Fibroblast of lung (primary cell): ENCODE results near the gene RILPL2. TPM values are rescaled to one million over a fixed set of nuclear protein-coding genes. Genes with fewer than 3 reads are reported as not detected.

ENCODE experiments used
- DNase-seq, 2 donors: peaks; one replicate each; pipeline versions ENCODE4 v3.0.0 to v3.0.0-alpha.2; 2010; ENCODE audit warnings: low read depth in 2 of 2
- H2AFZ ChIP-seq: 2 replicates; pipeline ENCODE4 v1.5.1; 2012; ENCODE audit warnings: low read length, control low read depth, inconsistent platforms
- H3K27ac ChIP-seq: 2 replicates; pipeline ENCODE4 v1.5.1; 2011; ENCODE audit warnings: low read length, control low read depth; ENCODE audit not compliant: insufficient read depth
- H3K27me3 ChIP-seq: 2 replicates; pipeline ENCODE4 v1.5.1; 2011; ENCODE audit warnings: mild to moderate bottlenecking, low read length; ENCODE audit not compliant: control insufficient read depth, insufficient read depth
- H3K36me3 ChIP-seq: 2 replicates; pipeline ENCODE4 v1.5.1; 2011; ENCODE audit warnings: low read length; ENCODE audit not compliant: control insufficient read depth, insufficient read depth
- H3K4me1 ChIP-seq: 2 replicates; pipeline ENCODE4 v1.5.1; 2011; ENCODE audit warnings: low read length; ENCODE audit not compliant: control insufficient read depth, insufficient read depth; ENCODE audit errors: extremely low read depth
- H3K4me2 ChIP-seq: 2 replicates; pipeline ENCODE4 v1.5.1; 2011; ENCODE audit warnings: low read length, control low read depth; ENCODE audit not compliant: insufficient read depth; ENCODE audit errors: extremely low read depth
- H3K4me3 ChIP-seq, 4 experiments: fragments of 200-600 bp in 1 of 4; sonication (generic) in 1 of 4; replicated peaks in 1 of 4; 2 replicates each; pipeline ENCODE4 v1.5.1; 2011 to 2016; ENCODE audit warnings: low read length in 4 of 4, low read depth in 3 of 4, mild to moderate bottlenecking in 3 of 4, control low read depth in 2 of 4, inconsistent platforms in 1 of 4, mixed read lengths in 1 of 4; ENCODE audit not compliant: insufficient read depth in 1 of 4; ENCODE audit errors: control extremely low read depth in 1 of 4
- H3K79me2 ChIP-seq: 2 replicates; pipeline ENCODE4 v1.5.1; 2012; ENCODE audit warnings: mild to moderate bottlenecking, low read length, inconsistent platforms; ENCODE audit not compliant: control insufficient read depth, insufficient read depth
- H3K9ac ChIP-seq: 2 replicates; pipeline ENCODE4 v1.5.1; 2011; ENCODE audit warnings: mild to moderate bottlenecking, low read length, control low read depth; ENCODE audit not compliant: insufficient read depth
- H3K9me3 ChIP-seq: 2 replicates; pipeline ENCODE4 v1.5.1; 2012; ENCODE audit warnings: low read depth, low read length; ENCODE audit not compliant: control insufficient read depth, insufficient read depth
- H4K20me1 ChIP-seq: 2 replicates; pipeline ENCODE4 v1.5.1; 2011; ENCODE audit warnings: low read length; ENCODE audit not compliant: control insufficient read depth, insufficient read depth; ENCODE audit errors: extremely low read depth
- EZH2 ChIP-seq: IDR thresholded peaks from 2 replicates; pipeline ENCODE4 v1.5.1; 2012; ENCODE audit warnings: low read length, control low read depth, mild to moderate bottlenecking; ENCODE audit errors: missing control alignments
- polyA minus RNA-seq: library from RNA; depleted of rRNA, polyadenylated mRNA; stranded (reverse); fragments of >200 nt; gene quantifications from 2 replicates; pipeline ENCODE4 v1.2.3, GENCODE V29; 2011; ENCODE audit warnings: low replicate concordance
- polyA plus RNA-seq, 2 donors: library from polyadenylated mRNA; depleted of rRNA in 1 of 2; stranded (reverse) in 1 of 2; unstranded in 1 of 2; fragments of >200 nt; gene quantifications; 2 replicates each; pipeline ENCODE4 v1.2.1, GENCODE V29; 2011 to 2012; ENCODE audit warnings: missing spikeins in 1 of 2
- total RNA-seq: library from RNA; depleted of rRNA; stranded (reverse); fragments of >200 nt; gene quantifications from 2 replicates; pipeline ENCODE4 v1.2.1, GENCODE V29; 2014
- TF ChIP-seq, protein P1 (sequence below), 2 donors: IDR thresholded peaks in 1 of 2; conservative IDR thresholded peaks in 1 of 2; 1 replicate in 1 of 2; 2 replicates in 1 of 2; pipeline ENCODE4 v1.5.1; 2011 to 2012; ENCODE audit warnings: low read length in 2 of 2, control low read depth in 1 of 2, inconsistent platforms in 1 of 2, low read depth in 1 of 2, mild to moderate bottlenecking in 1 of 2

The RILPL2 gene, protein sequence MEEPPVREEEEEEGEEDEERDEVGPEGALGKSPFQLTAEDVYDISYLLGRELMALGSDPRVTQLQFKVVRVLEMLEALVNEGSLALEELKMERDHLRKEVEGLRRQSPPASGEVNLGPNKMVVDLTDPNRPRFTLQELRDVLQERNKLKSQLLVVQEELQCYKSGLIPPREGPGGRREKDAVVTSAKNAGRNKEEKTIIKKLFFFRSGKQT
- 3.1 and 4.5 TPM in 2 replicates for total RNA-seq
- polyA plus RNA-seq: 3.5 and 3.7 TPM in 2 replicates
- polyA plus RNA-seq (2012): 4.8 and 4.9 TPM in 2 replicates
- 1.3 and 2.4 TPM in 2 replicates for polyA minus RNA-seq

DNA sequence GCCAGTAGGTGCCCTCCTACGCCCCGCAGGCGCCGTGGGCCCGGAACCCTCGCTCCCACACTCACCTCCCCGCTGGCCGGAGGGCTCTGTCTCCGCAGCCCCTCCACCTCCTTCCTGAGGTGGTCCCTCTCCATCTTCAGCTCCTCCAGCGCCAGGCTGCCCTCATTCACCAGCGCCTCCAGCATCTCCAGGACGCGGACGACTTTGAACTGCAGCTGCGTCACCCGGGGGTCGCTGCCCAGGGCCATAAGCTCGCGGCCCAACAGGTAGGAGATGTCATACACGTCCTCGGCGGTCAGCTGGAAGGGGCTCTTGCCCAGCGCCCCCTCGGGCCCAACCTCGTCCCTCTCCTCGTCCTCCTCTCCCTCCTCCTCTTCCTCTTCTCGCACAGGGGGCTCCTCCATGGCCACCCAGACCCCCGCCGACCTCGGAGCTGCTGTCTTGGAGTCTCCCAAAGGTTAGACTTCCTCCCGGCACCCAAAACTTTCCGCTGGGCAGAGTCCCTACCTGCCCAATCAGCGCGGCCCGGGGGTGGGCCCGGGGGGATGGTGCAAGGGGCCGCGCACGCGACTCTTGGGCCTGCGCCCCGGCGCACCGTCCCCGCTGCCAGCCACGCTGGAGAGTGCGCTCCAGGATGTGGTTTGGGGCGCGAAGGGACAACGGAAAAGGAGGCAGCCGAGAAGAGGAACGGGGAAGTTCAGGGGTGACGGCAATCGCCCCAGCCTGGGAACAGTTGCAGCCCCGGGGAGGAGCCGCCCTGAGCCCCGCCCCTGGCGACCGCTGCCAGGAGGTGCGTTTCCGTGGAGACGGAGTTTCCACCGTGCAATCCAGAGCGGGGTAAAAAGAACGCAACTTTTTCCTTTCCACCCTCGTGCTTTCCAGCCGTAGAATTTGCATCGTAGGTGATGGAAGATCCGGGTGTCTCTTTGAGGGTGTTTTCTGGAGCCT is at the start of gene RILPL2:
RILPL2 (minus strand) TSS at position 668 of the 948 bp plus-strand sequence; CDS start at position 404, 264 bp downstream.
- no peak for TF ChIP-seq EZH2
- TF ChIP-seq, protein P1, sequence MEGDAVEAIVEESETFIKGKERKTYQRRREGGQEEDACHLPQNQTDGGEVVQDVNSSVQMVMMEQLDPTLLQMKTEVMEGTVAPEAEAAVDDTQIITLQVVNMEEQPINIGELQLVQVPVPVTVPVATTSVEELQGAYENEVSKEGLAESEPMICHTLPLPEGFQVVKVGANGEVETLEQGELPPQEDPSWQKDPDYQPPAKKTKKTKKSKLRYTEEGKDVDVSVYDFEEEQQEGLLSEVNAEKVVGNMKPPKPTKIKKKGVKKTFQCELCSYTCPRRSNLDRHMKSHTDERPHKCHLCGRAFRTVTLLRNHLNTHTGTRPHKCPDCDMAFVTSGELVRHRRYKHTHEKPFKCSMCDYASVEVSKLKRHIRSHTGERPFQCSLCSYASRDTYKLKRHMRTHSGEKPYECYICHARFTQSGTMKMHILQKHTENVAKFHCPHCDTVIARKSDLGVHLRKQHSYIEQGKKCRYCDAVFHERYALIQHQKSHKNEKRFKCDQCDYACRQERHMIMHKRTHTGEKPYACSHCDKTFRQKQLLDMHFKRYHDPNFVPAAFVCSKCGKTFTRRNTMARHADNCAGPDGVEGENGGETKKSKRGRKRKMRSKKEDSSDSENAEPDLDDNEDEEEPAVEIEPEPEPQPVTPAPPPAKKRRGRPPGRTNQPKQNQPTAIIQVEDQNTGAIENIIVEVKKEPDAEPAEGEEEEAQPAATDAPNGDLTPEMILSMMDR (conservative IDR thresholded peaks at IDR 0.05 in 1 of 2, IDR thresholded peaks at IDR 0.05 in 1 of 2; ENCODE audit: low read depth in 1 of 2, low read length in 2 of 2): peak in 1 of 2 donors; percentile 0
- Histone ChIP-seq H3K4me1 (no peaks in the 10 kb centered on the region), H3K36me3 (no peaks in the 10 kb centered on the region), H2AFZ (peak within 1 kb of the TSS; percentile 56), H3K27me3 (no peaks in the 10 kb centered on the region), H3K9me3 (no peaks in the 10 kb centered on the region), H3K4me2 (peak within 1 kb of the TSS; percentile 67), H4K20me1 (no peaks in the 10 kb centered on the region), H3K27ac (peak within 1 kb of the TSS; percentile 42), H3K4me3 (peak within 1 kb of the TSS; percentile 65 to 94 (median 77)), H3K79me2 (peaks cover 6% of the 10 kb centered on the region), H3K9ac (peak within 1 kb of the TSS; percentile 66)
- peak; percentile 79 to 81 for DNase-seq

DNA sequence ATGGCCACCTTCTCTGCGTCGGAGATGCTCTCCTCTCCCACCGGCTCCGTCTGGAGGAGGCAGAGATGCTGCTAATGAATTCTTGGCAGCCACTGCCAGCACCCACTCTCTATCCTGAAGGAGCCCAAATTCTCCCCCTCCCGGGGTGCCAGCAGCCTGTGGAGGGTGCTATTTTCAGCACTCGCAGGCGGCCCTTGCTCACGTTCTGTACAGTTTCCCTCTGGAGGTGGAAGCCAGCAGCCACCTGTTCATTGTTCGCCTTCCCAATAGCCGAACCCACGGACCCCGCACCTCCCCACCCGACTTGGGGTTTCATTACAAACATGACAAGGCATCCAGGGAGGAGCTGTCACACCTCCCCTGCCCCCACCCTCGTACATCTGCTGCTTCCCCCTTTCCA is 49.3 kb upstream of the RILPL2 start:
- no peaks in the 10 kb centered on the region for H3K79me2 ChIP-seq
- no peak overlapping the region for H3K4me2 ChIP-seq
- H3K4me1 ChIP-seq: no peaks in the 10 kb centered on the region
- no peaks in the 10 kb centered on the region for H3K9me3 ChIP-seq
- H3K27ac ChIP-seq: no peak overlapping the region
- no peaks in the 10 kb centered on the region for H3K36me3 ChIP-seq
- H3K27me3 ChIP-seq: no peaks in the 10 kb centered on the region
- H2AFZ ChIP-seq: no peak overlapping the region
- DNase-seq: no peak
- TF ChIP-seq EZH2: no peak
- TF ChIP-seq, protein P1 (conservative IDR thresholded peaks at IDR 0.05 in 1 of 2, IDR thresholded peaks at IDR 0.05 in 1 of 2; ENCODE audit: low read depth in 1 of 2, low read length in 2 of 2): no peak
- no peak overlapping the region for H3K9ac ChIP-seq
- H4K20me1 ChIP-seq: no peaks in the 10 kb centered on the region
- no peak overlapping the region for H3K4me3 ChIP-seq

DNA sequence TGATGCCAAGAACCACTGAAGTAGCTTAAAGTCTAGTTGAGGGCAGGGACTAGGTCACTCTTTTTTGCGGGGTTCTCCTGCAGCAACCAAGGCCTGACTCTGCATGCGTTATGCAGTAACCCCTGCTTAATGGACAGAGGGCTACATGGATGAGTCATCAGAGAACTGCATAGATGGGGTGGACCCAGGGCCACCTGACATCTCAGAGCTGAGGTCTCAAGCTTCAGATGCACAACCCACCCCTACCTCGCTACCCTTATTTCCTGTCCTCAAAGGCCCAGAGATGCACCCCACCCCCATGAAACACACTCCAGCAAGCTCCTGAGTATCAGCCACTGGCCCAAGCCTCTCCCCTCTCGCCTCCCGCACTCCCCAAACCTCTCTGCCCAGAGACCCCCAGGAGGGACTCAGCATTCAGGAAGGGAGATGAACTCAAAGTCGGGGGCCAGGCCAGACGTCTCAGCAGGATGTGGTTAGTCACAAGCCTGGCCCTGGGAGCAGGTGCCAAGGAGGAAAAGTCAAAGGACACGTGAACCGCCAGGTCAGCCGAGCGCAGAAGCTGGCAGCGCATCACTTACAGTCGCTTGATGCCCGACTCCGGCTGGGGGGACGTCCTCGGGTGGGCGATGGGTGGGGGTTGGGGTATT is 47.2 kb upstream of the RILPL2 start:
- Histone ChIP-seq H3K4me1 (no peaks in the 10 kb centered on the region), H3K4me2 (no peak overlapping the region), H3K9me3 (no peaks in the 10 kb centered on the region), H3K4me3 (no peak overlapping the region), H3K36me3 (no peaks in the 10 kb centered on the region), H3K27ac (no peak overlapping the region), H3K27me3 (no peaks in the 10 kb centered on the region), H3K9ac (no peak overlapping the region), H2AFZ (no peak overlapping the region), H4K20me1 (no peaks in the 10 kb centered on the region), H3K79me2 (no peaks in the 10 kb centered on the region)
- DNase-seq: peak in 1 of 2 donors; percentile 10
- TF ChIP-seq, protein P1 (conservative IDR thresholded peaks at IDR 0.05 in 1 of 2, IDR thresholded peaks at IDR 0.05 in 1 of 2; ENCODE audit: low read depth in 1 of 2, low read length in 2 of 2): no peak
